ENCODE measurements around the gene INSR. TPM values are rescaled to one million over a fixed set of nuclear protein-coding genes. Genes with fewer than 3 reads are reported as not detected.
"Not testable (repeated sequence)": the region's sequence is repeated elsewhere in the genome, so short reads cannot be mapped to it uniquely, and the experiment has no call there.

INSR gene
- total RNA-seq, 1 donor, result 44.2 TPM

DNA sequence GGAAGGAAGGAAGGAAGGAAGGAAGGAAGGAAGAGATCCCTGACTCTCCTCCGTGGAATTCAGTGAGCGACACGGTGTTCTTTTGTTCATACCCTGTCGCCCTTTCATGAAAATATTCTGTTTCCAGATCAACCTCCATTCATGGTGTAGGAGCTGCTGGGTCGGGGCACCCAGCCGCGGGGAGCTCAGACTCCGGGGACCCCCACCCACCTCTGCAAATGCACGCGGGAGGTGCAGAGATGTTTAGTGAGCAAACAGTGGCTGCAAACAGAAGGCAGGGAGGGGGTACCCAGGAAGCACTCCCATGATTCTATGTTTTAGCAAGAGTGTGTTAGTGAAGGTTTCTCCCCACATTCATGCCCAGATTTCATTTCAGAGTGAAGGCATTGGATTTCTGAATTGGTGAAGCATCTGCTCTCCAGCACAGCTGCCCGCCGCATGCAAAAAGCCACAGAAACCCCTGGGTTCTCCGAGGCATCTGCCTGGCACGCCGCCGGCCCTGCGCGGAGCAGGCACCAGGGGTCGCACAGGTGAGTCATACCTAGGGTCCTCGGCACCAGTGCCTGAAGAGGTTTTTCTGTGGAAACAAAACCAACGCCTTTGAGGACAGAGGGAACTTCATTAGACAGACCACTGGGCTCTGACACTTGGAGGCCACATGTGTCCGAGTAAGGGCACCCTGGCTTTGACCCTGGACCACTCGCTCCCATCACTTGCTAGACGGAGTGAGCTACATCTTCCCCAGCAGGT is 144.1 kb downstream of the INSR start:
- H3K4me2 ChIP-seq (ENCODE audit: insufficient read depth, low read length), result no peak overlapping the region

DNA sequence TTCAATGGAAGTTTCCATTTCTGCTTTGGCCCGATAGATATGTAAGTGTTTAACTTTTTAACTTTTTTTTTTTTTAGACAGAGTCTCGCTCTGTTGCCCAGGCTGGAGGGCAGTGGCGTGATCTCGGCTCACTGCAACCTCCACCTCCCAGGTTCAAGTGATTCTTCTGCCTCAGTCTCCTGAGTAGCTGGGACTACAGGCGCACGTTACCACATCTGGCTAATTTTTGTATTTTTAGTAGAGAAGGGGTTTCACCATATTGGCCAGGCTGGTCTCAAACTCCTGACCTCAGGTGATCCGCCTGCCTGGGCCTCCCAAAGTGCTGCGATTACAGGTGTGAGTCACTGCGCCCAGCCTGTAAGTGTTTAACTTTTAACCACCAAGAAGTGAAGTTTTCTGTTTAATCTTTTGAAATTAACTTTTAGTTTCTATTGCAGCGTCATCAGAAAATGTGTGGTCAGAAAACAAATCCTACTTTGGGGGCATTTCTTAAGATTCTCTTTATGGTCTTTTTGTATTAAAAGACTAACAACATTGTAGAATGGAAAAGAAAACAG is 147.0 kb downstream of the INSR start:
- not testable (repeated sequence) for H3K36me3 ChIP-seq (ENCODE audit: insufficient read depth, low read length)

More for the DNA sequence above, 144.1 kb downstream of the INSR start:
- TF ChIP-seq, protein P1, sequence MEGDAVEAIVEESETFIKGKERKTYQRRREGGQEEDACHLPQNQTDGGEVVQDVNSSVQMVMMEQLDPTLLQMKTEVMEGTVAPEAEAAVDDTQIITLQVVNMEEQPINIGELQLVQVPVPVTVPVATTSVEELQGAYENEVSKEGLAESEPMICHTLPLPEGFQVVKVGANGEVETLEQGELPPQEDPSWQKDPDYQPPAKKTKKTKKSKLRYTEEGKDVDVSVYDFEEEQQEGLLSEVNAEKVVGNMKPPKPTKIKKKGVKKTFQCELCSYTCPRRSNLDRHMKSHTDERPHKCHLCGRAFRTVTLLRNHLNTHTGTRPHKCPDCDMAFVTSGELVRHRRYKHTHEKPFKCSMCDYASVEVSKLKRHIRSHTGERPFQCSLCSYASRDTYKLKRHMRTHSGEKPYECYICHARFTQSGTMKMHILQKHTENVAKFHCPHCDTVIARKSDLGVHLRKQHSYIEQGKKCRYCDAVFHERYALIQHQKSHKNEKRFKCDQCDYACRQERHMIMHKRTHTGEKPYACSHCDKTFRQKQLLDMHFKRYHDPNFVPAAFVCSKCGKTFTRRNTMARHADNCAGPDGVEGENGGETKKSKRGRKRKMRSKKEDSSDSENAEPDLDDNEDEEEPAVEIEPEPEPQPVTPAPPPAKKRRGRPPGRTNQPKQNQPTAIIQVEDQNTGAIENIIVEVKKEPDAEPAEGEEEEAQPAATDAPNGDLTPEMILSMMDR (IDR thresholded peaks at IDR 0.05; ENCODE audit: extremely low read depth, low read depth, low read length), result no peak
- no peaks in the 10 kb centered on the region for H3K27me3 ChIP-seq (ENCODE audit: insufficient read depth, low read length)
- no peak overlapping the region for H3K27ac ChIP-seq (ENCODE audit: low read depth, low read length)
- H3K36me3 ChIP-seq (ENCODE audit: insufficient read depth, low read length), result no peaks in the 10 kb centered on the region
- H3K4me1 ChIP-seq (ENCODE audit: insufficient read depth, low read length), result no peaks in the 10 kb centered on the region
- H3K9me3 ChIP-seq (ENCODE audit: low read depth, low read length), result no peaks in the 10 kb centered on the region
- H3K4me3 ChIP-seq (ENCODE audit: insufficient read depth, low read length), result no peak overlapping the region
- H2AFZ ChIP-seq (ENCODE audit: low read length), result no peak overlapping the region
- DNase-seq (ENCODE audit: insufficient read length, low spot score, missing footprints), result no peak
- H3K79me2 ChIP-seq (ENCODE audit: insufficient read depth, low read length), result no peaks in the 10 kb centered on the region
- no peaks in the 10 kb centered on the region for H4K20me1 ChIP-seq (ENCODE audit: insufficient read depth, low read length)

DNA sequence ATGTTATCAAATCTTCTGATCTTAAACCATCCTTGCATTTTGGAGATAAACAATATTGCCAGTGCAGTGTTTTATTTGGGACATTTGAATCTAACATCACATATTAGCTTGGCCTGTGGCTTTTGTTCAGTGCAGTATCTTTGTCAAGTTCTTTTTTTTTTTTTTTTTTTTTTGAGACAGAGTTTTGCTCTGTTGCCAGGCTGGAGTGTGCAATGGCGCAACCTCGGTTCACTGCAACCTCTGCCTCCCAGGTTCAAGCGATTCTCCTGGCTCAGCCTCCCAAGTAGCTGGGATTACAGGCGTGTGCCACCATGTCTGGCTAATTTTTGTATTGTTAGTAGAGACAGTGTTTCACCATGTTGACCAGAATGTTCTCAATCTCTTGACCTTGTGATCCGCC is 148.1 kb downstream of the INSR start:
- not testable (repeated sequence) for H3K79me2 ChIP-seq (ENCODE audit: insufficient read depth, low read length); DNase-seq (ENCODE audit: insufficient read length, low spot score, missing footprints); H3K4me2 ChIP-seq (ENCODE audit: insufficient read depth, low read length); H3K9me3 ChIP-seq (ENCODE audit: low read depth, low read length); H2AFZ ChIP-seq (ENCODE audit: low read length); H3K27ac ChIP-seq (ENCODE audit: low read depth, low read length); H3K27me3 ChIP-seq (ENCODE audit: insufficient read depth, low read length); H3K4me1 ChIP-seq (ENCODE audit: insufficient read depth, low read length); H3K4me3 ChIP-seq (ENCODE audit: insufficient read depth, low read length); H4K20me1 ChIP-seq (ENCODE audit: insufficient read depth, low read length); H3K36me3 ChIP-seq (ENCODE audit: insufficient read depth, low read length)

More for the DNA sequence above, 147.0 kb downstream of the INSR start:
- not testable (repeated sequence) for H2AFZ ChIP-seq (ENCODE audit: low read length); H3K4me1 ChIP-seq (ENCODE audit: insufficient read depth, low read length); H3K79me2 ChIP-seq (ENCODE audit: insufficient read depth, low read length); H3K27ac ChIP-seq (ENCODE audit: low read depth, low read length); H3K4me3 ChIP-seq (ENCODE audit: insufficient read depth, low read length); H4K20me1 ChIP-seq (ENCODE audit: insufficient read depth, low read length); H3K4me2 ChIP-seq (ENCODE audit: insufficient read depth, low read length); H3K27me3 ChIP-seq (ENCODE audit: insufficient read depth, low read length); H3K9me3 ChIP-seq (ENCODE audit: low read depth, low read length); DNase-seq (ENCODE audit: insufficient read length, low spot score, missing footprints)

DNA sequence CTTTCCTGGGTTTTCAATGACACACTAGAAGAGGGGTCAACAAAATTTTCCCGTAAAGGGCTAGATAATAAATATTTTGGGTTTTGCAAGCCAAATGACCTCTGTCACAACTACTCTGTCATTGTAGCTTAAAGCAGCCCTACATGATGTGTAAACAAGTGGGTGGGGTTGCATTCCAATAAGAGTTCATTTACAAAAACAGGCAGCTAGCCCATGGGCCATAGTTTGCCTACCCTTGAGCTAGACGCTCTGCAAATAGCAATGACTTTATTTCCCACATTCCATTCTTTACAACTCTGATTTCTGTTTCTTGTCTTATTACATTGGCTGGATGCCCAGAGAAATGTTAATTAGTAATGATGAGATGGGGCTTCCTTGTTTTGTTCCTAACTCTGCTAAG is 148.7 kb downstream of the INSR start:
- DNase-seq (ENCODE audit: insufficient read length, low spot score, missing footprints), result no peak
- Histone ChIP-seq H2AFZ (ENCODE audit: low read length) (no peak overlapping the region), H3K27ac (ENCODE audit: low read depth, low read length) (no peak overlapping the region)

More for the DNA sequence above, 148.7 kb downstream of the INSR start:
- H3K79me2 ChIP-seq (ENCODE audit: insufficient read depth, low read length), result no peaks in the 10 kb centered on the region
- TF ChIP-seq, protein P1 (IDR thresholded peaks at IDR 0.05; ENCODE audit: extremely low read depth, low read depth, low read length), result no peak
- no peaks in the 10 kb centered on the region for H4K20me1 ChIP-seq (ENCODE audit: insufficient read depth, low read length)
- no peaks in the 10 kb centered on the region for H3K27me3 ChIP-seq (ENCODE audit: insufficient read depth, low read length)
- H3K4me2 ChIP-seq (ENCODE audit: insufficient read depth, low read length), result no peak overlapping the region
- H3K4me1 ChIP-seq (ENCODE audit: insufficient read depth, low read length), result no peaks in the 10 kb centered on the region
- no peak overlapping the region for H3K4me3 ChIP-seq (ENCODE audit: insufficient read depth, low read length)
- H3K36me3 ChIP-seq (ENCODE audit: insufficient read depth, low read length), result peaks cover 4% of the 10 kb centered on the region
- H3K9me3 ChIP-seq (ENCODE audit: low read depth, low read length), result no peaks in the 10 kb centered on the region
